ENCODE results near the gene EXD2. TPM values are rescaled to one million over a fixed set of nuclear protein-coding genes. Genes with fewer than 3 reads are reported as not detected.
A peak's percentile ranks its signal among the peaks of the same experiment; 100 is the strongest.
"Not testable (repeated sequence)": the region's sequence is repeated elsewhere in the genome, so short reads cannot be mapped to it uniquely, and the experiment has no call there.

EXD2 gene
- polyA plus RNA-seq, 1 donor: 35.6 TPM

GRCh38 chr14:69277356-69277755 is 86.1 kb downstream of the EXD2 start:
- DNase-seq: not testable (repeated sequence)

GRCh38 chr14:69280746-69281291 is 89.5 kb downstream of the EXD2 start:
- DNase-seq: no peak

DNA sequence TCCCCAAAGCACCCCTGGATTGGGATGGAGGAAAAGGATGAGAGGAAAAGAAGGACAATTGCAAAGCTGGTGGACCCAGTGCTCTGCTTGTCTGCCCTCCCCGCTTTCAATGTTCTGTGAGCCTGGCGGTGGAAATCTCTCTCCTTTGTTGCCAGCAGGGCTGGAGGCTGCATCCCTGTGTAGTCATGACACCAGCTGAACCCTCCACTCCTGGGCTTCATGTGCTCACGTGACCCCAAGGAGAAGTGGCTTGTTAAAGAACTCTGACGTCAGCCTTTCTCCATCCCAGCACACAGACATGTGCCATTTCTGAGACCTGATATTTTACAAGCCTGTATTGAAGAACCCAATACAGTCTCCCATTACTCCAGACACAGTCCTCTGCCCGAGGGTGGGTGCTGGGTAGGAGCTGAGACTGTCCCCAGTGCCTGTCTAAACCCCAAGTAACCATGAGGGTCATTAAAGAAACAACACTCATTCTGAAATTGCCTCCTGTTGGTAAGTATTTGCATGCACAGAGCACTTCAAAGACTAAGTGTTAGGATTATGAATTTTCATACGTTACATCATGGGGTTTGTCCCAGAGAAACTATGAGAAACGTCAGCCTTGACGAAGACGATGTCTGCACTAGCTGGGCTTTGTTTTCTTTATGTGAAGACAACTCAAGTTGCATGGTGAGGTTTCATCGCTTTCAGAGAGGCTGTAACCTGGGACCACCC is 90.3 kb downstream of the EXD2 start:
- no peak for DNase-seq

- no peak for DNase-seq
Observed at GRCh38 chr14:69282448-69282847, 91.2 kb downstream of the EXD2 start.

DNA sequence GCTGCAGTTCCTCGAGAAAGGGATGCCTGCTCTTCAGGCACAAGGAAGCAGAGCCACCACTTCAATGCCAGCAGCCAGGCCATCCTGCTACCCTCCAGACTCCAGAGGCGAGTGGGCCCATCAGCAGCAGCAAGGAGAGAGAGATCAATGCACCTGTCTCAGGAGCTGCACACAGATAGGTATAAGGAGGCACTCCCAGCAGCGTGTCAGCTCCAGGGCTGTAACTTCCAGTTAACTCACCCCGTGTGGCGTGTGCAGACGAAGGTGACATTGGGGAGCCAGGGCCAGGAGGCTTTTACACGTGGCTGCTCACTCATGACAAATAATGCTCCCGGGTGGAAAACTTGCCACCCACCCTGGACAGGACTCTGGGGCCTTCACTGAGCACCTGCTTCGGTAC is 92.9 kb downstream of the EXD2 start:
- DNase-seq: no peak

DNA sequence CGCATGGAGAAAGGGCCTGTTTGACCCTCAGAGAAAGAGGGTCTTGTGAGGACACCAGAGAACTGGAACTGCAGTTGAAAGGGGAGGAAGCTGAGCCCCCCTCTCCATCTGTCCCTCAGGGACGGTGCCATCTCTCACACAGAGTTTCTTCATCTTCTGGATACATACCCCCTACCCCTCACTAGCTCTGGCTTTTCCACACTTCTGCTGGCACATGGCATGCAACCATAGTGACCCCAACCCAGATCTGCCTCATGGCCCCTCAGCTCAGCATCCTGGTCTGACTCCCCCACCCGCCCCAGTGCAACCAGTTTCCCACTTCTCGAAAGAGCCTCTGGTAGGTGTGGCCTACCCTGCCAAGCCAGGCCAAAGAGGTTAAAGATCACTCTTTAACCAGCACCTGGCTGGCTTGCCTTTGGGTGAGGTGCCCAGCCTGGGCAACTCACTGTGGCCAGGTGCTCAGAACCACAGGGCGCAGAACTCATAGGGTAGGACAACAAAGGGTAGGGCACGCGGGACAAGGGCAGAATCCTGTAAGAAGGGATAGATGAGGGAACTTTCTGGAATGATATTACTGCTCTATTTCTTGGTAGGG is 94.5 kb downstream of the EXD2 start:
- no peak for DNase-seq

DNA sequence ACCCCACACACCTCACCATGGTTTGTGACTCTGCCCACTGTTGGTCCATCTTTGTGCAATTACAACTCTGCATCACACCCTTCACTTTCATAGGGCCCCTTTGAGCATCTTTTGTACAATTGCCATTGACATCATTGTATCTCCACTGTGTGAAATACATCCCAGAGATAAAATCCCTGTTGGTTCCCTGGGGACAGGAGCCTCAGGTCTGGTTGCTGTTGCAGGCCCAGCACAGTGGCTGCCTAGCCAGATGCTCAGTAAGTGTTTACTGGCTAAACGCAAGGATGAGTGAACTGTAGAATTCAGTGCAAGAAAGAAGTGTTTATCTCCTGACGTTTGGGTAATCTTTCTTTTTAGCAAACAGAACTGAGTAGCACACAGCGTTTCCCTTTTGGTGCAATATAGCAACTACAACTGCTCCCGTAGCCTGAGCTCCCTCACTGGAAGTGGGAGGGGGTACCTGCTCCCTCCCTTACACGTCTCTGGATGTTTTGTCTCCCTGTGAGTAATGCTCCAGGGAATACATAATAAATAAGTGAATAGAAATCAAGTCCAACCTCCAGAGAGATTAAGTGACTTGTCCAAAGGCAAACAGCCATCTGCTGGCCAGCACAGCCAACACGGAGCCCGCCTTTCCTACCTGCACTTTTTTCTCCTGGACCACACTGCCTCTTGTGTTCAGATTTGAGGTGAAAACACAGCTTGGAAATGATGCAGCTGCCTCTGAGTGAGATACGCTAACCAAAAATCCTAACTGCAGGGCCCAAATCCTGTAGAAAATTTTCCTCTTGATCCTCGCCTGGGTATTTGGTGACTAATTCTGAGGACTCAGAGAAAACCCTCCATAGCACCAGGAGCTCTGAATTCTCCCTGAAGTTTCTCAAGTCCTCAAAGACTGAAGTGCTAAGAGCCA is 96.1 kb downstream of the EXD2 start:
- DNase-seq: peak; percentile 15

DNA sequence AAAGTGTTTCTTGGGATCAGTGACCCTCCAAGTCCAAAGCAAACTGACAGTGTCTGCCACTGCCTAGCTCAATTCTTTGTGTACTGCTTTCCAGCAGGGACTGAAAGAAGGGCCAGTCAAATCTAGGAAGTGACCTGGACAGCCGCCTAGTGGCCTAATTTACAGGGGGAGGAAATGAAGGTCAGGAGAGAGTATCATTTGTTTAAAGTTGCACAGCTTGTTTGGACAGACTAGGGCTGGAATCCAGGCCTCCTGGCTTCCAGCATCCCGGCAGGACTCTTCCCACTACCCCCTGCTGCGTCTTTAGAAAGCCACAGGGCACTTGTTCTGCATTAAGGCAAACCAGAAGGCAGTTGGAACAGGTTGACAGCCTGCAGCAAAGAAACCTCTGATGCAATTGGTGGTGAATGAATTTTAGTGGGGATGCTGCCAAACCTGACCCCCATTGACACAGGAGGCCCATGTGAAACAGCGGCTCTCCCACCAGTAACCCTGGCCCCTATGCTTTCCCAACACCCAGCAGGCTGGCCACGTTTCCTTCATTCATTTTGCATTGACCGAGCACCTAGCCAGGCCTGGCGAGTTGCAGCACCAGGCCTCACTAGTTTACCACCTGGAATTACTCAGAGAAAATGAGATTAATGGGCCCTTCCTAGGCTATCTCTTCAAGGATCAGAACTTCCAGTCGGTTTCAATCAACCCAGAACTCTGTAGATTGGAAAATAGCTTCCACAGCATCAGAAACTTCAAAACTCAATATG is 96.9 kb downstream of the EXD2 start:
- DNase-seq: peak; percentile 33

DNA sequence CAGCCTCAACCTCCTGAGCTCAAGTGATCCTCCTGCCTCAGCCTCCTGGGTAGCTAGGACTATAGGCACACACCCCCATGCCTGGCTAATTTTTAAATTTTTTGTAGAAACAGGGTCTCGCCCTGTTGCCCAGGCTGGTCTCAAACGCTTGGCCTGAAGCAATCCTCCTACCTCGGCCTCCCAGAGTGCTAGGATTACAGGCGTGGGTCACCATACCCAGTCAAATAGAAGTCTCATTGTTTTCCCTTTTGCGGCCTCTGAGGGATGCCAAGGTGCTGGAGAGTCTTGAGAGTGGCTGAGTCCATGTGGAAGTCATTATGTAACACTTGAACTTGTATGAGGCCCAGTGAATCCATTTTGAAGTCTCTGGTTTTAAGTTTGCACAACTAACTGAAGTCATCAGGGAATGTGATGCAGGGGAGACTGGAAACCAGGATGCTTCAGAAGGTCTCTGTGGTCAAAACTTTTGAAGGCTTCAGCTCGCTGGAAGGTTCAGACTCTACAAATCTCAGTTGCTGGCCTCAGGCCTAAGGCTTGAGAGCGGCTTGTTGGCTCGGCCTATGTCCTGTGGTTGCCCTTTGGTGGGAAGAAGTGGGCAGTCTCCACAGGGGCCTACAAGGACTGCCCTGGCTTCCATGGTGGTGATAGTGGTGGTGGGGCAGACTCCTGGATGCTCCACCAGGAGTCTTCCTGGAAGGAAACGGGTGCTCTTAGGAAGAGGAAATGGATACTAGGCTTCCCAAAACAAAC is 97.8 kb downstream of the EXD2 start:
- no peak for DNase-seq

DNA sequence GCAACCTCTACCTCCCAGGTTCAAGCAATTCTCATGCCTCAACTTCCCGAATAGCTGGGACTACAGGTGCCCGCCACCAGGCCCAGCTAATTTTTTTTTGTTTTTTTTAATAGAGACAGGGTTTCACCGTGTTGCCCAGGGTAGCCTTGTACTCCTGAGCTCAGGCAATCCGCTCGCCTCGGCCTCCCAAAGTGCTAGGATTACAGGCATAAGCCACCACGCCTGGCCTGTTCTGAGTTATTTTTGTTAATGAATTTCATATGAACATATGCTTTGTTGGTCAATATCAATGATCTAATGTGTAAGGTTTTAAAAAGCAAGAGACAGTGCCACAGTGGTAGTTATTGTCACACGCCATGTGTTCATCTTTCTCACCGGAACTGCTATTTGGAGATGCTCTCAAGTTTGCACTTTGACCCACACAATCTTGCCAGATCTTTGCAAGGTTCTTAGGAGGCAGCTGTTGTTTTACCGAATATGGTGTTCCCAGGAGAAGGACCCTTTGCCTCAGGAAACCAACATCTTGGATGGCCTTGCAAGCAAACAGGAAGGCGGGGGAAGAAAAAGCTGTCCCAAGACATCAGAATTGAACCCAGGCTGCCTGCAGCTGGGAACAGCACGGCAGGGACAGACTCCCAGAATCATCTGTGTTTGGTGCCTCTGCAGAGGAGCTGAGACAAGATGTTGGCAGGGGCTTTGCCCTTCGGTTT is 98.7 kb downstream of the EXD2 start:
- DNase-seq: no peak

DNA sequence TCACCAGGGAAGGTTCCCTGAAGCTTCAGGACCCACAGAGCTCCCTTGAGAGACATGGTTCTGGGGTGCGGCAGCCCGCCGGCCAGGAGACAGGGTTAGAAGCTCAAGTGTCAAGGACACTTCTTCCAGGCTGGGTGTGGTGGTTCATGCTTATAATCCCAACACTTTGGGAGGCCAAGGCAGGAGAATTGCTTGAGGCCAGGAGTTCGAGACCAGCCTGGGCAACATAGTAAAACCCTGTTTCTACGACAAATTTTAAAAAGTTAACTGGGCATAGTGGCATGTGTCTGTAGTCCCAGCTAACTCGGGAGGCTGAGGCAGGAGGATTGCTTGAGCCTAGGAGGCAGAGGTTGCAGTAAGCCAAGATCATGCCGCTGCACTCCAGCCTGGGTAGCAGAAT is 99.6 kb downstream of the EXD2 start:
- not testable (repeated sequence) for DNase-seq

DNA sequence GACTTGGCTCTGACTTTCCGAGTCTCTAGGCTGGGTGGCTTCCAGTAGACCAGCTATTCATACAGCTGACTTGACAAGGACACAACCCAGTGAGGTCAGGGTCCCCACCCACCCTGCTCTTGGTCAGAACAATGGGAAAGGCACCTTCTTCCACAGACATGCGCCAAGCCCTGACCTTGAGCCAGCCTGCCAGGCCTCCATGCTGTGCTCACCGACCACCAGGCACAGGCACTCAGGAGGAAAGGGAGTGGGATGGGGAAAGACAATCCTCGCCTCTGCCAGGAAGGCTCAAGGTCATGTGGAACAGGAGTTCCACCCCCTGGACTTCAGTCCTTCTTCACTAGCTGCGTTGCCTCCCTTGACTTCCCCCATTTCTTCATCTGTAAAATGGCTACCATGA is 100.1 kb downstream of the EXD2 start:
- no peak for DNase-seq

DNA sequence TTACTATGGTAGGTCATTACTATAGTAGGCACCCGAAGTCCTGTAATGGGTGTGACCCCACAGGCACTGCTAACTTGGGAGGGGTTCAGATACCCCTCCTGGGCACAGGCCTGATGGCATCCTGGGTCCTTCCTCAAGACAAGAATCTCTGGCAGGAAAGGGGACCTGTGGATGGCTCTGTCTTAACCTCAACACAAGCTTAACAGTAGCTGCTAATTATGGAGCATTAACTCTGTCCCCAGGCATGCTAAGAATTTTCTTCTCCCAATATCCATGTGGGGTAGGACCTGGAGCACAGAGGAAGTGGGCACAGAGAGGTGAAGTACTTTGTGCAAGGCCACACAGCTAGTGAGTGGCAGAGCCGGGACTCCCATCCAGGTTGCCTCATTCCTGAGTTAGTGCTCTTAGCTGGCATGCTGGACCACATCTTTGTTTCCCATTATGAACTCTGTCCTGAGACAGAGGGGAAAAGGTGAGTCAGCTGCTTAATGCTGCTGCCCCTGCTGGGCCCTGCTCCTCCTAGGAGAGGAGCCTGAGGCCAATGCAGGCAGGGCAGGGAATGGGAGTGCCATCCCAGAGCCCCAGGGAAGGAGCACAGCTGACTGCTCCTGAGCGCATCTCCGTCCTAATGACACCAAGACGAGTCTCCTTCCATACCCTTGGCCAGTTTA is 100.7 kb downstream of the EXD2 start:
- DNase-seq: no peak

Other genes starting within 250 kb of the EXD2 start
- 73.0 TPM for gene ACTN1, start 212.2 kb upstream of the EXD2 start, polyA plus RNA-seq (ENCODE audit: insufficient read length)
- 66.6 TPM for gene DCAF5, start 38.4 kb upstream of the EXD2 start, polyA plus RNA-seq (ENCODE audit: insufficient read length)
- gene GALNT16, start 68.7 kb downstream of the EXD2 start, polyA plus RNA-seq (ENCODE audit: insufficient read length): 2.7 TPM
- 350 TPM for gene ERH, start 206.8 kb downstream of the EXD2 start, polyA plus RNA-seq (ENCODE audit: insufficient read length)
- gene SLC39A9, start 207.2 kb downstream of the EXD2 start, polyA plus RNA-seq (ENCODE audit: insufficient read length): 93.1 TPM

Data from left kidney (tissue), 2 donors.